Neuronal stem cell (in vitro differentiated cells): ENCODE measurements around the gene ZNF343.

ENCODE experiments used
- DNase-seq: peaks from one replicate; pipeline ENCODE4 v3.0.0-alpha.2; 2013; ENCODE audit warnings: low spot score
- H2AFZ ChIP-seq: one replicate; pipeline ENCODE4 v1.6.1; 2013; ENCODE audit warnings: mild to moderate bottlenecking, low read length, inconsistent platforms
- H2AK5ac ChIP-seq: 2 replicates; pipeline ENCODE4 v1.6.1; 2013; ENCODE audit warnings: low read depth, mild to moderate bottlenecking, inconsistent platforms, low read length, moderate library complexity, mixed read lengths
- H2BK120ac ChIP-seq: 2 replicates; pipeline ENCODE4 v1.6.1; 2013; ENCODE audit warnings: low read depth, mild to moderate bottlenecking, inconsistent platforms, low read length, moderate library complexity, mixed read lengths
- H2BK12ac ChIP-seq: one replicate; pipeline ENCODE4 v1.6.1; 2013; ENCODE audit warnings: low read length, inconsistent platforms
- H2BK15ac ChIP-seq: 2 replicates; pipeline ENCODE4 v1.6.1; 2013; ENCODE audit warnings: mild to moderate bottlenecking, low read length, inconsistent platforms, mixed read lengths
- H2BK5ac ChIP-seq: one replicate; pipeline ENCODE4 v1.6.1; 2013; ENCODE audit warnings: inconsistent platforms, mild to moderate bottlenecking, low read length, moderate library complexity
- H3K14ac ChIP-seq: one replicate; pipeline ENCODE4 v1.6.1; 2013; ENCODE audit warnings: low read length, inconsistent platforms
- H3K18ac ChIP-seq: 2 replicates; pipeline ENCODE4 v1.6.1; 2013; ENCODE audit warnings: low read length, inconsistent platforms
- H3K23ac ChIP-seq: 2 replicates; pipeline ENCODE4 v1.6.1; 2013; ENCODE audit warnings: low read depth, mild to moderate bottlenecking, mixed read lengths, low read length, inconsistent platforms; ENCODE audit not compliant: poor library complexity
- H3K27ac ChIP-seq: replicated peaks from 3 replicates; pipeline ENCODE4 v1.5.1; 2013; ENCODE audit warnings: low read length, inconsistent platforms
- H3K27me3 ChIP-seq, 3 experiments: 2 replicates each; pipeline ENCODE4 v1.6.1; 2013; ENCODE audit warnings: low read length in 3 of 3, mild to moderate bottlenecking in 2 of 3, inconsistent platforms in 1 of 3, low read depth in 1 of 3, mixed read lengths in 1 of 3, moderate library complexity in 1 of 3; ENCODE audit not compliant: control insufficient read depth in 3 of 3, insufficient read depth in 3 of 3
- H3K36me3 ChIP-seq, 2 donors: replicated peaks in 1 of 2; 2 replicates each; pipeline ENCODE4 v1.6.1; 2013; ENCODE audit warnings: low read length in 2 of 2; ENCODE audit not compliant: control insufficient read depth in 2 of 2, insufficient read depth in 2 of 2
- H3K4ac ChIP-seq: 2 replicates; pipeline ENCODE4 v1.6.1; 2013; ENCODE audit warnings: inconsistent platforms, mild to moderate bottlenecking, low read length, moderate library complexity
- H3K4me1 ChIP-seq, 2 donors: 1 replicate in 1 of 2; 2 replicates in 1 of 2; pipeline ENCODE4 v1.6.1; 2013; ENCODE audit warnings: low read length in 2 of 2, low read depth in 1 of 2; ENCODE audit not compliant: control insufficient read depth in 2 of 2, insufficient read depth in 1 of 2
- H3K4me2 ChIP-seq: one replicate; pipeline ENCODE4 v1.6.1; 2013; ENCODE audit warnings: mild to moderate bottlenecking, low read length, inconsistent platforms; ENCODE audit not compliant: insufficient read depth, poor library complexity, severe bottlenecking
- H3K4me3 ChIP-seq, 2 donors: 2 replicates each; pipeline ENCODE4 v1.5.1; 2013; ENCODE audit warnings: low read length in 2 of 2, mild to moderate bottlenecking in 2 of 2, inconsistent platforms in 1 of 2, moderate library complexity in 1 of 2
- H3K79me1 ChIP-seq: one replicate; pipeline ENCODE4 v1.6.1; 2013; ENCODE audit warnings: low read depth, mild to moderate bottlenecking, inconsistent platforms, low read length, moderate library complexity
- H3K9ac ChIP-seq: one replicate; pipeline ENCODE4 v1.6.1; 2013; ENCODE audit warnings: mild to moderate bottlenecking, low read depth, low read length, inconsistent platforms; ENCODE audit not compliant: poor library complexity
- H3K9me3 ChIP-seq, 2 donors: replicated peaks in 1 of 2; 2 replicates each; pipeline versions ENCODE3 to v1.6.1; 2013; ENCODE audit warnings: low read length in 2 of 2, mild to moderate bottlenecking in 2 of 2, inconsistent platforms in 1 of 2, low read depth in 1 of 2, mixed read lengths in 1 of 2, moderate library complexity in 1 of 2; ENCODE audit not compliant: control insufficient read depth in 2 of 2, insufficient read depth in 1 of 2
- H4K8ac ChIP-seq: one replicate; pipeline ENCODE4 v1.6.1; 2013; ENCODE audit warnings: low read depth, mild to moderate bottlenecking, inconsistent platforms, low read length, moderate library complexity
- H4K91ac ChIP-seq: one replicate; pipeline ENCODE4 v1.6.1; 2013; ENCODE audit warnings: low read length, low read depth, mild to moderate bottlenecking, inconsistent platforms; ENCODE audit not compliant: poor library complexity
- WGBS, 2 donors: extraction: QIAGEN DNeasy Blood & Tissue Kit; methylation state at CpG; one replicate each; pipeline ENCODE4 v1.1.7; 2013; ENCODE audit warnings: missing lambda C conversion rate in 2 of 2, mixed read lengths in 1 of 2; ENCODE audit not compliant: insufficient read length in 2 of 2, insufficient replicate concordance in 1 of 2; ENCODE audit errors: extremely low coverage in 2 of 2; 5-methylcytosine and 5-hydroxymethylcytosine counted together

The ZNF343 gene

DNA sequence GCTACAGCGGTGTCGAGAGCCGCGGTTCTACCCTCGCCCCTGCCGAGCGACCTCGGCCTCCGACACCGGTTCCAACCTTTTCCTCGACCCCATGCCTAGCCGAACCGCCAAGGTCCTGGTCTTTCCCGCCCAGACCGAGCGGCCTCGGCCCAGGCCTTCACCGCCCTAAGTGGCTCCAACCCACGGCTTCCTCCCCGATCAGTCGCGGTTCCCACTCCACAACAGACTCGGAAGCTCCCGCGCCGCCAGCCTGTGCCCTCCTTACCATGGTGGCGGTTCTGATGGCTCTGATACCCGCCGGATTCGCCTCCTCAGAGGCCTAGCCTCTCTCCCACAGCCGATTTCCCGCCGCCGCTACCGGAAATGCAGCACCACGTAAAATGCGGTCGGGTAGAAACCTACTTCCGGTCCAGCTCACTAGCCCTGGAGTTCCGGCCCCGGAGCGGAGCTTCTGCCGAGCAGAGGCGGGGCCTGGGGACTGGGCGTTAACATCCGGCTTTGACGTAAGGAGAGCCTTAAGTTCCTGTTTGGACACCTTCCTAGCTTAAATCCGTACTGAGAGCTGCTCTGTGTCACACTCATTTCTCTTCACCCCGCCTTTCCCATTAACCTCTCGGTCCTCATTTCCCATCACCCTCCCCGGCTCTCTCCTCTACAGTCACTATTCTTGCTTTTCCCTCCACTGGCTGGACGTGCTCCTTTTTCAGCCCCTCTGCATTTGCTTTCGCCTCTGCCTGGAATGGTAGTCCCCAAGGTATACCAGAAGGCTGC, 38.1 kb downstream of the ZNF343 start, which contains the start of gene SNRPB:
Gene SNRPB (minus strand): TSS at position 367 of the 771 bp plus-strand sequence. CDS start 99 bp downstream, at position 268.
- peak; percentile 94 for DNase-seq
- Histone ChIP-seq H3K79me1 (no peaks in the 10 kb centered on the region), H3K18ac (peak within 1 kb of the TSS; percentile 96), H3K9ac (peak within 1 kb of the TSS; percentile 77), H3K14ac (peak within 1 kb of the TSS; percentile 5), H3K4me3 (peak within 1 kb of the TSS; percentile 66 to 90), H3K4ac (no peak within 1 kb of the TSS), H2BK12ac (no peak within 1 kb of the TSS), H2BK120ac (no peak within 1 kb of the TSS), H3K23ac (peak within 1 kb of the TSS; percentile 57), H2BK5ac (peak within 1 kb of the TSS; percentile 69), H3K27me3 (no peaks in the 10 kb centered on the region), H2BK15ac (no peak within 1 kb of the TSS), H3K9me3 (no peaks in the 10 kb centered on the region), H3K27ac (peak within 1 kb of the TSS; percentile 93), H4K8ac (no peak within 1 kb of the TSS), H2AFZ (peak within 1 kb of the TSS; percentile 79), H2AK5ac (peak within 1 kb of the TSS; percentile 9), H3K4me2 (peak within 1 kb of the TSS; percentile 77), H3K36me3 (peaks cover 19 to 40% of the 10 kb centered on the region in 2 donors), H4K91ac (no peak within 1 kb of the TSS), H3K4me1 (peaks cover 6% of the 10 kb centered on the region in 2 donors)
- WGBS, 2 donors: no CpG with 5 or more reads among the region's 53 CpGs

DNA sequence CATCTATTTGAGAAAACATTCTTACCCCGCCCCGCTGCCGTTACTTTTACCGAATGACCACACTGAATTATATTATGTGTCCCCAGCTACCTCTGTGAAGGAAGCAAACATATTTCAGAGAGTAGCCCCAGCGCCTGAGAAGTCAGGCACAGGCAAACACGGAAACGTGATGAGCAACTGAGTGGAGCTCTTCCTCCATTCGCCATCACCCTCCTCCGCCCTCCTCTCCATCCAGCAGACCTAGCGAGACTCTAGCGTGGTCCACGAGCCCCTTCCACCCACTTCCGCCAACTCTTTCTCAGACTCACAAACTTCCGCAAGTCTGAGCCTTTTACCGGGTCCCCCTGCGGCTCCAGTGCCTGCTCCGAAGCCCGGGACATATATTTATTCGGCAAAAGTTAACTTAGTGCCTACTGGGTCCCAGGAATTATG, 38.7 kb downstream of the ZNF343 start:
- Histone ChIP-seq H3K4me1 (peaks cover 6% of the 10 kb centered on the region in 2 donors), H4K8ac (no peak overlapping the region), H3K36me3 (peaks cover 21 to 46% of the 10 kb centered on the region in 2 donors), H3K4me2 (peak overlapping the region; percentile 43), H2AFZ (peak overlapping the region; percentile 79), H3K4ac (no peak overlapping the region), H3K27ac (peak overlapping the region; percentile 93), H2AK5ac (peak overlapping the region; percentile 9), H3K4me3 (peak overlapping the region; percentile 66 to 90), H3K9ac (peak overlapping the region; percentile 77), H4K91ac (no peak overlapping the region), H3K23ac (peak overlapping the region; percentile 57), H3K27me3 (no peaks in the 10 kb centered on the region), H3K18ac (peak overlapping the region; percentile 96), H2BK5ac (peak overlapping the region; percentile 69), H2BK120ac (no peak overlapping the region), H2BK15ac (no peak overlapping the region), H3K9me3 (no peaks in the 10 kb centered on the region), H3K79me1 (no peaks in the 10 kb centered on the region), H2BK12ac (no peak overlapping the region), H3K14ac (peak overlapping the region; percentile 5)
- DNase-seq: peak; percentile 3
- no CpG with 5 or more reads among the region's 19 CpGs for WGBS, 2 donors

DNA sequence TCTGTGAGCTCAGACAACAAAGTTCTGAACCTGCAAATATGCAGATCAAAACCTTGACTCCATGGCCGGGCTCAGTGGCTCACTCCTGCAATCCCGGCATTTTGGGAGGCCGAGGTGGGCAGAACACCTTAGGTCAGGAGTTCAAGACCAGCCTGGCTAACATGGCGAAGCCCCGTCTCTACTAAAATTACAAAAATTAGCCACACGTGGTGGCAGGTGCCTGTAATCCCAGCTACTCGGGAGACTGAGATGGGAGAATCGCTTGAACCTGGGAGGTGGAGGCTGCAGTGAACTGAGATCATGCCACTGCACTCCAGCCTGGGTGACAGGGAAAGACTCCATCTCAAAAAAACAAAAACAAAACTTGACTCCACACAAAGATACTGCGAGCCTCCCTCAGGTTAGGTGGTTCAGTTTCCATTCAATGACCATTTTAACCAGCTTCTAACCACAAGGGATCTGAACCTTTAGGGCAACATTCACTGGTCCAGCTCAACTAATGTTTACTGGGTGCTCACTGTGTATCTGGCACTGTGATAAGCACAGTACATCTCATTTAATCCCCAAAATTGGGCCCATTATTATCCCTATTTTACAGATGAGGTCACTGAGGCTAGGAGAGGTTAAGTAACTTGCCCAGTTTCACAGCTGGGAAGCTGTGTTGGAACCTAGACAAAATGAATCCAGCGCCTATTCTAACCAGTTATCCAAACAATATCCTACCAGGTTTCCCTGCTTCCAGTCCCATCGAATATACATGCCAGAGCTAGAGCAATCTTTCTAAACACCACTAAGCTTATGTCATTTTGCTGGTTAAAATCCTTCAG, 39.9 kb downstream of the ZNF343 start:
- WGBS, 2 donors: no CpG with 5 or more reads among the region's 11 CpGs
- H3K4me3 ChIP-seq: peak overlapping the region; percentile 60 to 66

DNA sequence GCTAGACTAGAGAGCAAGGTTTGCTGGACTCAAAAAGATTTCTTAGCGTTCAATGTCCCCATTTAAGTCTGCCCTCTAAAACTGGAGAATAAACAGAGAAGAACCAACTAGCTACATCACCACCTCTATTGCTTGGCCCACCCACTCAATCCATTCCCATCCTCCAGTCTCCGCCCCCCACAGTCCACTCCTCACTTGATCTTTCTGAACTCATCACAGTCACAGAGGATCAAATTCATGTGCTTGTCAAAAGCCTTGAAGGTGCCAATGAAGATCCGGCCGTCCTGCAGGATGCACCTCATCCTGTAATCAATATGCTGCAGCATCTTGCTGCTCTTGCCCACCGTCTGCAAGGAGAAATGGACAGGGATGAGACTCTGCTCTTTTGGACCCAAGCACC, 41.3 kb downstream of the ZNF343 start:
- no CpG with 5 or more reads among the region's 5 CpGs for WGBS, 2 donors
- no peak overlapping the region for H2BK5ac ChIP-seq
- H2AK5ac ChIP-seq: no peak overlapping the region
- H3K14ac ChIP-seq: no peak overlapping the region
- H3K27ac ChIP-seq: no peak overlapping the region
- no peak overlapping the region for H3K9ac ChIP-seq
- H3K79me1 ChIP-seq: peaks cover 3% of the 10 kb centered on the region
- H4K8ac ChIP-seq: no peak overlapping the region
- H3K18ac ChIP-seq: no peak overlapping the region
- H2BK15ac ChIP-seq: no peak overlapping the region
- H4K91ac ChIP-seq: no peak overlapping the region
- no peak overlapping the region for H3K4me3 ChIP-seq
- no peaks in the 10 kb centered on the region for H3K9me3 ChIP-seq
- peaks cover 6% of the 10 kb centered on the region in 2 donors for H3K4me1 ChIP-seq
- H2AFZ ChIP-seq: no peak overlapping the region
- H2BK12ac ChIP-seq: no peak overlapping the region
- no peak overlapping the region for H3K4me2 ChIP-seq
- H3K23ac ChIP-seq: no peak overlapping the region
- no peak overlapping the region for H3K4ac ChIP-seq
- DNase-seq: no peak
- peaks cover 40 to 72% of the 10 kb centered on the region in 2 donors for H3K36me3 ChIP-seq
- no peak overlapping the region for H2BK120ac ChIP-seq
- no peaks in the 10 kb centered on the region for H3K27me3 ChIP-seq

More for the DNA sequence above, 39.9 kb downstream of the ZNF343 start:
- no peak overlapping the region for H2BK120ac ChIP-seq
- H3K36me3 ChIP-seq: peaks cover 27 to 58% of the 10 kb centered on the region in 2 donors
- H3K4me2 ChIP-seq: peak overlapping the region; percentile 51
- H3K79me1 ChIP-seq: no peaks in the 10 kb centered on the region
- H2AK5ac ChIP-seq: no peak overlapping the region
- no peak overlapping the region for H2BK5ac ChIP-seq
- no peaks in the 10 kb centered on the region for H3K27me3 ChIP-seq
- H4K8ac ChIP-seq: no peak overlapping the region
- peaks cover 6% of the 10 kb centered on the region in 2 donors for H3K4me1 ChIP-seq
- no peak overlapping the region for H3K14ac ChIP-seq
- no peaks in the 10 kb centered on the region for H3K9me3 ChIP-seq
- no peak overlapping the region for H2BK12ac ChIP-seq
- no peak overlapping the region for H2BK15ac ChIP-seq
- H3K9ac ChIP-seq: no peak overlapping the region
- H3K18ac ChIP-seq: no peak overlapping the region
- no peak overlapping the region for H2AFZ ChIP-seq
- no peak overlapping the region for H3K4ac ChIP-seq
- H3K23ac ChIP-seq: no peak overlapping the region
- no peak overlapping the region for H3K27ac ChIP-seq
- no peak overlapping the region for H4K91ac ChIP-seq
- no peak for DNase-seq
